ENCODE data around the gene EDN2. TPM values are rescaled to one million over a fixed set of nuclear protein-coding genes. Genes with fewer than 3 reads are reported as not detected.

EDN2 gene
- polyA plus RNA-seq, 3 donors = 1.9 to 3.1 (median 2.8) TPM

Other genes with a start within 250 kb of the EDN2 start
- 10 to 100 TPM; 39.0 to 44.2 (median 40.4) TPM for gene SCMH1, start 242.4 kb downstream of the EDN2 start, polyA plus RNA-seq (ENCODE audit: insufficient read length in 3 of 3)
- gene FOXO6, start 123.2 kb downstream of the EDN2 start, polyA plus RNA-seq (ENCODE audit: insufficient read length in 3 of 3) = 1 to 10 TPM; 2.3 to 2.6 (median 2.4) TPM

All from renal pelvis (tissue), 3 donors.